H9 (cell line): ENCODE data around the gene KLF13. TPM values are rescaled to one million over a fixed set of nuclear protein-coding genes. Genes with fewer than 3 reads are reported as not detected.

Experiments used
- DNase-seq: peaks from one replicate; pipeline ENCODE4 v3.0.0-alpha.2; 2017
- H2AFZ ChIP-seq: one replicate; pipeline ENCODE4 v1.6.1; 2013; ENCODE audit warnings: mild to moderate bottlenecking, low read length, control low read depth, moderate library complexity
- H2AK5ac ChIP-seq: 2 replicates; pipeline ENCODE4 v1.6.1; 2013; ENCODE audit warnings: low read length, control low read depth, mixed read lengths; ENCODE audit not compliant: insufficient read length
- H2BK120ac ChIP-seq: one replicate; pipeline ENCODE4 v1.6.1; 2013; ENCODE audit warnings: low read depth, mild to moderate bottlenecking, low read length, control low read depth, inconsistent platforms; ENCODE audit not compliant: poor library complexity, severe bottlenecking
- H2BK12ac ChIP-seq: 2 replicates; pipeline ENCODE4 v1.6.1; 2013; ENCODE audit warnings: low read length, control low read depth, mixed read lengths, low read depth; ENCODE audit not compliant: insufficient read length
- H2BK15ac ChIP-seq: 2 replicates; pipeline ENCODE4 v1.6.1; 2013; ENCODE audit warnings: low read depth, low read length, control low read depth
- H2BK20ac ChIP-seq: one replicate; pipeline ENCODE4 v1.6.1; 2013; ENCODE audit warnings: low read depth, mild to moderate bottlenecking, low read length, control low read depth, inconsistent platforms; ENCODE audit not compliant: poor library complexity, severe bottlenecking
- H2BK5ac ChIP-seq: 2 replicates; pipeline ENCODE4 v1.6.1; 2013; ENCODE audit warnings: low read length, control low read depth, mixed read lengths; ENCODE audit not compliant: insufficient read length
- H3K14ac ChIP-seq: 2 replicates; pipeline ENCODE4 v1.6.1; 2013; ENCODE audit warnings: low read length, control low read depth; ENCODE audit not compliant: insufficient read depth
- H3K18ac ChIP-seq: 2 replicates; pipeline ENCODE4 v1.6.1; 2013; ENCODE audit warnings: low read depth, mild to moderate bottlenecking, mixed read lengths, low read length, control low read depth; ENCODE audit not compliant: insufficient read length
- H3K23ac ChIP-seq: 2 replicates; pipeline ENCODE4 v1.6.1; 2013; ENCODE audit warnings: low read length, control low read depth, mixed read lengths, low read depth; ENCODE audit not compliant: insufficient read length
- H3K23me2 ChIP-seq: 2 replicates; pipeline ENCODE4 v1.6.1; 2013; ENCODE audit warnings: low read depth, mild to moderate bottlenecking, mixed read lengths, low read length, control low read depth; ENCODE audit not compliant: insufficient read length, poor library complexity, severe bottlenecking
- H3K27ac ChIP-seq: 2 replicates; pipeline ENCODE4 v1.5.1; 2013; ENCODE audit warnings: low read length, control low read depth, mixed read lengths, low read depth; ENCODE audit not compliant: insufficient read length
- H3K27me3 ChIP-seq: 2 replicates; pipeline ENCODE4 v1.6.1; 2013; ENCODE audit warnings: low read length, control low read depth, inconsistent platforms; ENCODE audit not compliant: insufficient read depth
- H3K4ac ChIP-seq: 2 replicates; pipeline ENCODE4 v1.6.1; 2013; ENCODE audit warnings: low read depth, mild to moderate bottlenecking, control low read depth, inconsistent platforms, low read length, moderate library complexity
- H3K4me1 ChIP-seq: 2 replicates; pipeline ENCODE4 v1.6.1; 2013; ENCODE audit warnings: low read length, control low read depth, inconsistent platforms; ENCODE audit not compliant: insufficient read depth
- H3K4me2 ChIP-seq: 2 replicates; pipeline ENCODE4 v1.6.1; 2013; ENCODE audit warnings: low read length, control low read depth, mixed read lengths; ENCODE audit not compliant: insufficient read length, insufficient read depth
- H3K56ac ChIP-seq: 2 replicates; pipeline ENCODE4 v1.6.1; 2013; ENCODE audit warnings: low read depth, mild to moderate bottlenecking, mixed read lengths, low read length, control low read depth; ENCODE audit not compliant: insufficient read length
- H3K79me1 ChIP-seq: 2 replicates; pipeline ENCODE4 v1.6.1; 2013; ENCODE audit warnings: low read depth, mild to moderate bottlenecking, moderate library complexity, low read length, control low read depth, inconsistent platforms; ENCODE audit not compliant: insufficient read depth, poor library complexity, severe bottlenecking
- H3K79me2 ChIP-seq: 2 replicates; pipeline ENCODE4 v1.6.1; 2013; ENCODE audit warnings: low read length, control low read depth, inconsistent platforms; ENCODE audit not compliant: insufficient read depth
- H3K9ac ChIP-seq: 2 replicates; pipeline ENCODE4 v1.6.1; 2013; ENCODE audit warnings: low read length, control low read depth, mixed read lengths; ENCODE audit not compliant: insufficient read length; ENCODE audit errors: extremely low read depth
- H3K9me3 ChIP-seq: one replicate; pipeline ENCODE4 v1.6.1; 2013; ENCODE audit warnings: low read depth, low read length, inconsistent platforms; ENCODE audit not compliant: control insufficient read depth
- H3T11ph ChIP-seq: one replicate; pipeline ENCODE4 v1.6.1; 2013; ENCODE audit warnings: mild to moderate bottlenecking, low read length, control low read depth, inconsistent platforms
- H4K20me1 ChIP-seq: one replicate; pipeline ENCODE4 v1.6.1; 2013; ENCODE audit not compliant: control insufficient read depth, insufficient read length, insufficient read depth
- H4K5ac ChIP-seq: 2 replicates; pipeline ENCODE4 v1.6.1; 2013; ENCODE audit warnings: low read depth, mild to moderate bottlenecking, mixed read lengths, low read length, control low read depth; ENCODE audit not compliant: insufficient read length
- H4K8ac ChIP-seq: replicated peaks from 2 replicates; pipeline ENCODE4 v1.6.1; 2013; ENCODE audit warnings: low read length, control low read depth, mixed read lengths, low read depth; ENCODE audit not compliant: insufficient read length
- H4K91ac ChIP-seq: 2 replicates; pipeline ENCODE4 v1.6.1; 2013; ENCODE audit warnings: low read depth, mild to moderate bottlenecking, moderate library complexity, mixed read lengths, low read length, control low read depth; ENCODE audit not compliant: insufficient read length
- H3K27ac Mint-ChIP-seq, 3 experiments: 2 replicates in 2 of 3; 3 replicates in 1 of 3; pipeline ENCODE4 v1.8.0; 2020 to 2021; ENCODE audit warnings: mixed read lengths in 3 of 3, mild to moderate bottlenecking in 1 of 3, moderate library complexity in 1 of 3
- H3K27me3 Mint-ChIP-seq: 2 replicates; pipeline ENCODE4 v1.8.0; 2021; ENCODE audit warnings: low read depth, mild to moderate bottlenecking, moderate library complexity, mixed read lengths
- H3K36me3 Mint-ChIP-seq, 3 experiments: 2 replicates in 2 of 3; 3 replicates in 1 of 3; pipeline ENCODE4 v1.8.0; 2020 to 2021; ENCODE audit warnings: low read depth in 3 of 3, mixed read lengths in 3 of 3; ENCODE audit not compliant: insufficient read depth in 1 of 3
- H3K4me1 Mint-ChIP-seq, 2 experiments: 2 replicates each; pipeline ENCODE4 v1.8.0; 2020; ENCODE audit warnings: mixed read lengths in 2 of 2
- H3K4me3 Mint-ChIP-seq, 2 experiments: 2 replicates in 1 of 2; 3 replicates in 1 of 2; pipeline ENCODE4 v1.8.0; 2020 to 2021; ENCODE audit warnings: mild to moderate bottlenecking in 2 of 2, mixed read lengths in 2 of 2, moderate library complexity in 1 of 2
- H3K9me3 Mint-ChIP-seq, 2 experiments: 2 replicates in 1 of 2; 3 replicates in 1 of 2; pipeline ENCODE4 v1.8.0; 2020; ENCODE audit warnings: mild to moderate bottlenecking in 2 of 2, mixed read lengths in 2 of 2, moderate library complexity in 1 of 2
- CTCF ChIP-seq: fragments of 200-600 bp; sonication (generic); conservative IDR thresholded peaks from 3 replicates; pipeline ENCODE4 v1.8.0; 2021; ENCODE audit warnings: antibody characterized with exemption, mild to moderate bottlenecking
- WGBS: extraction: QIAGEN DNeasy Blood & Tissue Kit; methylation state at CpG from one replicate; pipeline ENCODE4 v1.1.7; 2013; ENCODE audit warnings: missing lambda C conversion rate, low lambda C conversion rate, mixed read lengths; ENCODE audit not compliant: insufficient read length; ENCODE audit errors: extremely low coverage; 5-methylcytosine and 5-hydroxymethylcytosine counted together
- total RNA-seq: library from RNA; stranded (reverse); gene quantifications from 2 replicates; pipeline ENCODE4 v1.2.1, GENCODE V29; 2021

The KLF13 gene
- total RNA-seq, 1 experiment from 2014 or later: 33.4 TPM

DNA sequence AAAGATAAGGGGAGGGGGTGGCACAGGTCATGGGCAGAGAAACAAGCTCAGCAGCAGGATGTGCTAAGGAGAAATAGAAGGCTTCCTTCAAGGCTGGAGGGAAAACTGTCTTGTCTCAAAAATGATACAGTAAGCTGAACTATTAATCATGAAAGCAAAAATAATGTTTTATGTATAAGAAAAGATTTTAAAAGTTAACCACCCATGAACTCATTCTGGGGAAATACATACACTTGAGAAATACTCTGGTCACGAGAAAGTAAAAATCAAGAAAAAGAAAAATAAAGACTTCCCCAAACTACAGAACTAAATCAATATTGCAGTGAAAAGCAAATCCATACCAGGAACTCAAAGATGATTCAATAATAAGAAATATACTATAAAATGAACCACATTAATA lies 80.7 kb downstream of the KLF13 start:
- TF ChIP-seq CTCF: no peak

More for the DNA sequence above, 80.7 kb downstream of the KLF13 start:
- Histone ChIP-seq H3K27me3 (no peaks in the 10 kb centered on the region), H3K23ac (no peak overlapping the region), H2BK15ac (no peak overlapping the region), H4K8ac (no peak overlapping the region), H3K79me1 (no peaks in the 10 kb centered on the region), H3K27ac (no peak overlapping the region), H3K79me2 (no peaks in the 10 kb centered on the region), H4K91ac (no peak overlapping the region), H3K4ac (no peak overlapping the region), H4K20me1 (no peaks in the 10 kb centered on the region), H3K14ac (no peak overlapping the region), H4K5ac (no peak overlapping the region), H3K4me1 (no peaks in the 10 kb centered on the region), H3K23me2 (no peaks in the 10 kb centered on the region), H3K18ac (no peak overlapping the region), H2BK20ac (no peak overlapping the region), H2AK5ac (no peak overlapping the region), H3K9me3 (no peaks in the 10 kb centered on the region), H3K56ac (no peak overlapping the region), H3T11ph (no peak overlapping the region), H2BK12ac (no peak overlapping the region), H2BK120ac (no peak overlapping the region), H3K9ac (no peak overlapping the region), H2BK5ac (no peak overlapping the region), H2AFZ (no peak overlapping the region), H3K4me2 (no peak overlapping the region)
- Mint-ChIP-seq H3K36me3 (peaks cover 0 to 4% (median 3%) of the 10 kb centered on the region in 3 experiments; a peak in 3 of 7 replicates), H3K27me3 (peaks cover 6% of the 10 kb centered on the region; the same call in 1 of the 2 replicates), H3K27ac (peak overlapping the region in 1 of 3 experiments; percentile 65; a peak in 1 of 7 replicates), H3K9me3 (peaks cover 8 to 10% of the 10 kb centered on the region in 2 experiments; a peak in 4 of 5 replicates), H3K4me3 (no peak overlapping the region), H3K4me1 (peaks cover 0 to 2% of the 10 kb centered on the region in 2 experiments; a peak in 2 of 4 replicates)
- DNase-seq: no peak
- no CpG with 5 or more reads among the region's 1 CpG for WGBS
